Measurements from ENCODE around the gene PRDM16.

DNA sequence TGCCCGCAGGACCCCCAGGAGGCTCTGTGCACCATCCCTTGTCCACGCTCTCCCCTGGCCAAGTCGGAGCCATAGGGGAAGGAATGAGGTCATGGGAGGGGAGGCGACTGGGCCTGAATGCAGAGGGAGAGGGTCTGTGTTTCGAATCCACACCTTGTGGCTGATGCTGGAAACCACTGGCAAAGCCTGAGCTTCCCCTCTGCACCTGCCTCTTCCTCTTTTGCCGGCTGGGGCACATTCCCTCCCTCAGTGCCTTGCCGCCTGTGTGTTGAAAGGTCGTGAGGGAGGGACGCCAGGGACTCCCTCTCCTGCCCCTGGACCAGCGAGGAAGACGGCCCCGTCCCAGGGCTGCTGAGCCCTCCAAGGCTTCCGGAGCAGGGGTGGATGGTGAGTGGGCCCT, 27.3 kb downstream of the PRDM16 start:
- TF ChIP-seq, protein P1, sequence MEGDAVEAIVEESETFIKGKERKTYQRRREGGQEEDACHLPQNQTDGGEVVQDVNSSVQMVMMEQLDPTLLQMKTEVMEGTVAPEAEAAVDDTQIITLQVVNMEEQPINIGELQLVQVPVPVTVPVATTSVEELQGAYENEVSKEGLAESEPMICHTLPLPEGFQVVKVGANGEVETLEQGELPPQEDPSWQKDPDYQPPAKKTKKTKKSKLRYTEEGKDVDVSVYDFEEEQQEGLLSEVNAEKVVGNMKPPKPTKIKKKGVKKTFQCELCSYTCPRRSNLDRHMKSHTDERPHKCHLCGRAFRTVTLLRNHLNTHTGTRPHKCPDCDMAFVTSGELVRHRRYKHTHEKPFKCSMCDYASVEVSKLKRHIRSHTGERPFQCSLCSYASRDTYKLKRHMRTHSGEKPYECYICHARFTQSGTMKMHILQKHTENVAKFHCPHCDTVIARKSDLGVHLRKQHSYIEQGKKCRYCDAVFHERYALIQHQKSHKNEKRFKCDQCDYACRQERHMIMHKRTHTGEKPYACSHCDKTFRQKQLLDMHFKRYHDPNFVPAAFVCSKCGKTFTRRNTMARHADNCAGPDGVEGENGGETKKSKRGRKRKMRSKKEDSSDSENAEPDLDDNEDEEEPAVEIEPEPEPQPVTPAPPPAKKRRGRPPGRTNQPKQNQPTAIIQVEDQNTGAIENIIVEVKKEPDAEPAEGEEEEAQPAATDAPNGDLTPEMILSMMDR (conservative IDR thresholded peaks at IDR 0.05 in 1 of 2, IDR thresholded peaks at IDR 0.05 in 1 of 2; ENCODE audit: extremely low read depth in 1 of 2, insufficient read depth in 1 of 2, low read depth in 1 of 2, low read length in 2 of 2), result no peak
- TF ChIP-seq EZH2 (IDR thresholded peaks at IDR 0.05; ENCODE audit: borderline replicate concordance, low read length), result no peak
